HG03378 (cell line): ENCODE measurements around the gene PRR5.
"Not testable (repeated sequence)": the region's sequence is repeated elsewhere in the genome, so short reads cannot be mapped to it uniquely, and the experiment has no call there.

ENCODE experiments used
- ATAC-seq: cut with Tn5 transposase; IDR thresholded peaks from one replicate; pipeline ENCODE4 v1.9.1; 2021; ENCODE audit warnings: mild to moderate bottlenecking, moderate library complexity; ENCODE audit not compliant: unreplicated experiment

The PRR5 gene

GRCh38 chr22:44732661-44733060 is 30.7 kb downstream of the PRR5 start:
- no peak for ATAC-seq

DNA sequence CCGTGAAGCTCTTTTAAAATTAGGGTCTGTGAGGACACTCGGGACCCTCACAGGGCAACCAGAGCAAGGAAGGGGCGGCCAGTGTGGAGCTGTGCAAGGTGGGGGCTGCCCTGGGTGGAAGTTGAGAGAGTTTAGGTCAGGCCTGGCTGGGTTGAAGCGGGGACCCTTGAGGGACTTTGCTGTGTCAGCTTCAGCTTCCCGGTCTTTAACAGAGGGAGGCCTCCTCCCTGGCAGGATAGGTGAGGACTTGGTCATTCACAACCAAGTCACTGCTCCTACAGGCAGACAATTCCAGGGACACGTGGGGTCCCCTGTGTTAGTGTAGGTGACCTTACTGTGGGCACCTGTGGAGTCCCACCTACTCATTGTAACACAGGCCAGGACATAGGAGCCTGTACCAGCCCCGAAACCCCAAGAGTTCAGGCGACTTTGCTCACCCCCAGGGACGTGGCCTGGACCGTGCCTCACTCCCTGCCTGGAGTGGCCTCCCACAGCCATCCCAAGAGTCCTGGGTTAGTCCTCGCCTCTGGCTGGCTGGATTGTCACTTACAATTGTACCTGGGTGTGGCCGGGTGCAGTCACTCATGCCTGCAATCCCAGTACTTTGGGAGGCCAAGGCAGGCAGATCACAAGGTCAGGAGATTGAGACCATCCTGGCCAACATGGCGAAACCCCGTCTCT is 31.6 kb downstream of the PRR5 start:
- no peak for ATAC-seq

DNA sequence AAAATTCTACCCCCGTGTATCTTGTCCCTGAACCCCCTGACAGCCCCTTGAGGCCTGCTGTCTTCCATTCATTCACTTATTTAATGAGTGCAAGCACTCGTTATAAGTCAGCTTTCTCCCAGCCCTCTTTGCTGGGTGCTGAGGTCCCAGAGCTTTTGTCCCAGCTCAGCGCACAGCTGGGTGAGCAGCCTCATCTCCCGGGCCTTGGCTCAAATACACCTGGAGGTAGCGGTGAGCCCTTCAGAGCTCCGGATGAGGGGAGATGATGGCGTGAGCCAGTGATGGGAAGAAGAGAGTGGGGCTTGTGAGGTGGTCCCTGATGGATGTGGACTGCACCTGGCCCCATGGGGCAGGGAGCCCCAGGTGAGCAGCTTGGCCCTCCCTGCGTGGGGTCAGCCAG is 32.3 kb downstream of the PRR5 start:
- ATAC-seq = no peak

- no peak for ATAC-seq
These were observed 33.0 kb downstream of the PRR5 start for GRCh38 chr22:44734801-44735517.

GRCh38 chr22:44735518-44736428 is 33.8 kb downstream of the PRR5 start:
- ATAC-seq = no peak

DNA sequence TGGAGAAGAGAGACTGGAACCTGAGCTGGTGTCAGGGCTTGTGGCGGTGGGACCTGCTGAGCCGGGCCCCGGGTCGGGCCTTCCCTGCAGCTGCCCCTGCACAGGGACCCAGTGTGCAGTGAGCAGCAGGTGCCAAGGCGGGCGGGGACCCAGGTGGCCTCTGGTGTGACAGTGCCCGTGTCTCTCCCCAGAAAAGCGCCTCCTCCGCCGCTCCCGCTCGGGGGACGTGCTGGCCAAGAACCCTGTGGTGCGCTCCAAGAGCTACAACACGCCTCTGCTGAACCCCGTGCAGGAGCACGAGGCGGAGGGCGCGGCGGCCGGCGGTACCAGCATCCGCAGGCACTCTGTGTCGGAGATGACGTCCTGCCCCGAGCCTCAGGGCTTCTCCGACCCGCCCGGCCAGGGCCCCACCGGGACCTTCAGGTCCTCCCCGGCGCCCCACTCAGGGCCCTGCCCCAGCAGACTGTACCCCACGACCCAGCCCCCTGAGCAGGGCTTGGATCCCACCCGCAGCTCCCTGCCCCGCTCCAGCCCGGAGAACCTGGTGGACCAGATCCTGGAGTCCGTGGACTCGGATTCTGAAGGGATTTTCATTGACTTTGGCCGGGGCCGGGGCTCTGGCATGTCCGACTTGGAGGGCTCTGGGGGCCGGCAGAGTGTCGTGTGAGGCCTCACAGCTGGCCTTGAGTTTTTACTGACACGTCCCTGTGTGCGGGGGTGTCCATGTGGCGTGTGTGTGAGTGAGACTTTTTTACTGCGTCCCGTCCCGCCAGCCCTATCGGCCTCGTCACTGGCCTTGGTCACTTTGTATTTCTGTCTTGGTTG is 34.8 kb downstream of the PRR5 start:
- ATAC-seq = no peak

DNA sequence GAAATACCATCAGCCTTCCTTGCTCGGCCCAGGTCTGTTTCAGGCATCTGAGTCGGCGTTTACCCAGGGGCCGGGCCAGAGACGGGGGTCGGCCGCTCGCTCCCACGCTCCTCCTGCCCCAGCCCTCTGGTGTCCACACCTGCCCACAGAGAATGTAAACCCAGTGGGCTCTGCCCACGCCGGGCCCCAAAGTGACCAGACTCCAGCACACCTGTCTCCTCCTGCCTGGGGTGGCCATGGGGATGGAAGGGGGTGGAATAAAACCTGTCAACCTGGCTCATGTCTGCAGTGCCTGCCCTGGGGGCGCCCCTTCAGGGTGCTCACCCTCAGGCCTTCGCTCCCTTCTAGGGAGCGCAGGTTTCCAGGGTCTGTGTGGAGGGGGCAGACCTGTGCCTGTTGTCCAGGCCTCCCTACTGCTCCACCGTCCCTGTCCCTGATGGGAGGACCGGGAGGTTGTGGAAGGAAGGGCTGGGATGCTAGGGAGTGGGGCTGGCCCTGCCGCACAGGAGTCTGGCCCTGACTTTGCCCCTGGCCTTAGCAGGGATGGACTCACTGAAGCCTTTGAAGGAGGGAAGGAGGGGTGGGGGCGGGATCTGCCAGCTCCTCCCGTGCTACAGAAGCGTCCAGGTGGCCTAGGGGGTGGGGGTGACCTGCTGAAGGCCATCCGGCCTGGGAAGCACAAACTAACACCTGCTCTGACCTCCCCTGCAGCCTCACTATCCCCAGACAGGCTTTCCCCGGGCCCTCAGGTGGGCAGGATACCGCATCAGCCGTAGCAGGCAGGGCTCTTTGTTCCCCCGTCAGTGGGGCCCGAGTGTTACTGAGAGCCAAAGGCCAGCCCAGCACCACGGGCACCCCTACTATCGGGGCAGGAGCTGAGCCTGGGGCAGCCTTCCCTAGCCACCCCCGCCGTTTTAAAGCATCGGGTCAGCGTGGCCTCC is 35.7 kb downstream of the PRR5 start:
- no peak for ATAC-seq

DNA sequence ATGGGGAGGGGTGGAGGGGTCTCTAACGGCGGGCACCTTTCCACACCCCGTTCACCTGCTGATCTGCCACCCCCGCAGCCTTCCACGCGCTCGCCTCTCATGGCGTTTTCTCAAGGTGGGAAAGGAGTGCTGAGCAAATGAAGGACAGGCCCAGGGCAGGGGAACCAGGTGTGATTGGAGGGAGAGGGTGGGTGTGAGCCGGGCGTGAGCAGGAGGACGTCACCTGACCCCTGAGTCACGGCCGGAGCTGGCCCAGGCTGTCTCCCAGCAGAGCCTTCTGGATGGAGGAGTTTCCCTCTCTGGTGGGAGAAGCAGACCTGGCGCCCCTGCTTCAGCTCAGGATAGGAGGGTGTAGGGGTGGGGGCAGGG is 36.3 kb downstream of the PRR5 start:
- no peak for ATAC-seq

DNA sequence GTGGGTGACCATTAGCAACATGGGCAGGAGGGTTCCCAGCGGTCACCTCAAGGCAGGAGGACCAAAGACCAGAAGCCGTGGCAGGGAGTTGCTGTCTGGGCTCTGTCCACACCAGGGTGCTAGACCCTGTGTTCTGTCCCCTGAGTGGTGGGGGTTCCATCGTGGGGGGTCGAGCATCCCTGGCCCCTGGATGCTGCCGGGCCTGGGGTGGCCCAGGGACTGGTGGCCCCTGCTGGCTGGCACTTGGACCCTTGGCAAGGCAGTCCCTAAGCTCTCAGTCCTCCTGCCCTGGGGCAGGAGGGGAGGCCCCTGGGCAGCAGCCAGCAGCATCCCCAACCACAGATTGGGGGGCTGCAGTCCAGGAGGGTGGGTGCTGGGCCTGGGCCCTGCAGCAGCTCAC is 37.0 kb downstream of the PRR5 start:
- ATAC-seq = no peak

- not testable (repeated sequence) for ATAC-seq
These were observed 37.7 kb downstream of the PRR5 start for GRCh38 chr22:44739666-44740065.

DNA sequence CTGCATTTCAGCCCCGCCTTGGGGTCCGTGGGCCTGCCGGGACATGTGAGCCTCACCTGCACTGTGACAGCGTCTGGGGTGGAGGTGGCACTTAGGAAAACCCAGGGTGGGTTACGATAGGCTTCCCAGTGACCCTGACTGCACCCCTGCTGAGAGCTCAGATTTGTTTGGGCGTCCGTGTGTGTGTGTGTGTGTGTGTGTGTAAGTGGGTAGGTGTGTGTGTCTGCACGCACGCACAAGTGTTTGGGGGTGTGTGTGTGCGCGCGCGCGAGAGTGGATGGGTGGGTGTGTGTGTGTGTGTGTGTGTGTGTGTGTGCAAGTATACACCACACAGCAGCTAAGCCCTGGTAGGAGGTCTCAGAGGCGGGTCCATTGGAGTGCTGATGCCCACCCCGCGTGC is 38.3 kb downstream of the PRR5 start:
- ATAC-seq = no peak

DNA sequence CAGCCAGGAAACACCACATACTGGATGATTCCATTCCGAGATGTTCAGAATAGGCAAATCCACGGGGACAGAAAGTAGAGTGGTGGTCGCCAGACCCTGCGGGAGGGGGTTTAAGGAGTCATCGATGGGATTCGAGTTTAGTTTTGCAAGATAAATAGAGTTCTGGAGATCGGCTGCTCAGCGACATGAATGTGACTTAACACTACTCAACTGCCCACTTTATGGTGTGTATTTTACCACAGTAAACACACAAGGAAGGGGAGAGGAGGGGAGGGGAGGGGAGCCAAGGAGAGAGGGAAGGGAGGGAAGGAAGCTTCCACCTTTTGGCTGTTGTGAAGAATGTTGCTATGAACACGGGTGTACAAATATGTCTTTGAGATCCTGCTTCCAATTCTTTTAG is 39.9 kb downstream of the PRR5 start:
- ATAC-seq = no peak

GRCh38 chr22:44743247-44743646 is 41.2 kb downstream of the PRR5 start:
- no peak for ATAC-seq

DNA sequence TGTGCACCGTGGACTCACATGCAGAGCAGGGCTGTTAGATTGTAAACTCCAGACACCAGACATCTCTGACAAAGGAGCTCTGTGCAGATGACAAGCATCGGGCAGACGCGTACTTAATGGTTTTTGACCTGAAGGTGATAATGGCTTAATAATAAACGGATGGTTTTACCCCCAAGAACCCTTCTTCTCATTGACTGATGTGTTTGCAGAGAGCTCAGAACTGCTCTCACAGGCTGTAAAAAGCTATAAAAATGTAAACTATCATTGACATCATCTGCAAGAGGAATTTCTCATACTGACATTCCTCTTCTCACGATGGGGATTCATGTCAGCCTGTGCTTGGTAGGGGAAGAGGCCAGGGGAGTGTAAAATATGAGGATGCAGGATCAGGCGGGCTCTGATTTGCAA is 41.8 kb downstream of the PRR5 start:
- ATAC-seq = no peak

- ATAC-seq = no peak
These were observed 44.1 kb downstream of the PRR5 start for GRCh38 chr22:44745853-44746789.

DNA sequence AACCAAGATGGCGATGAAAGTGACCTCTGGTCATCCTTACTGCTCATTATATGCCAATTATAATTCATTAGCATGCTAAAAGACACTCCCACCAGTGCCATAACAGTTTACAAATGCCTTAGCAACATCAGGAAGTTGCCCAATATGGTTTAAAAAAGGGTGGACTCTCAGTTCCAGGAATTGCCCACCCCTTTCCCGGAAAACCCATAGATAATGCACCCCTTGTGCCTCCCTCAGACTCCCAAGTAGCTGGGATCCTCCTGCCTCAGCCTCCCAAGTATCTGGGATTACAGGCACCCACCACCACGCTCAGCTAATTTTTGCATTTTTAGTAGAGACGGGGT is 45.8 kb downstream of the PRR5 start:
- not testable (repeated sequence) for ATAC-seq

GRCh38 chr22:44748524-44748923 is 46.5 kb downstream of the PRR5 start:
- no peak for ATAC-seq

DNA sequence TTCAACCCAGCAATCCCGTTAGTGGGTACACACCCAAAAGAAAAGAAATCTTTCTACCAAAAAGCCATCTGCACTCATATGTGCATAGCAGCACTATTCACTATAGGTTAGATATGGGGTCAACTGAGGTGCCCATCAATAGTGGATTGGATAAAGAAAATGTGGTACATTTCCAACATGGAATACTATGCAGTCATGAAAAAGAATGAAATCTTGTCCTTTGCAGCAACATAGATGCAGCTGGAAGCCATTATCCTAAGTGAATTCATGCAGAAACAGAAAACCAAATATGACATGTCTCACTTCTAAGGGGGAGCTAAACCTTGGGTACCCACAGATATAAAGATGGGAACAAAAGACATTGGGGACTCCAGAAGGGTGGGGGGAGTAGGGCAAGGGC is 48.5 kb downstream of the PRR5 start:
- ATAC-seq = no peak
